GM19193 (cell line): ENCODE measurements around the gene ITGB3.

ENCODE experiments used
- POLR2A ChIP-seq: IDR thresholded peaks from 4 replicates; pipeline ENCODE4 v1.6.1; 2011; ENCODE audit not compliant: insufficient read depth, insufficient read length; ENCODE audit errors: extremely low read depth

Gene ITGB3

DNA sequence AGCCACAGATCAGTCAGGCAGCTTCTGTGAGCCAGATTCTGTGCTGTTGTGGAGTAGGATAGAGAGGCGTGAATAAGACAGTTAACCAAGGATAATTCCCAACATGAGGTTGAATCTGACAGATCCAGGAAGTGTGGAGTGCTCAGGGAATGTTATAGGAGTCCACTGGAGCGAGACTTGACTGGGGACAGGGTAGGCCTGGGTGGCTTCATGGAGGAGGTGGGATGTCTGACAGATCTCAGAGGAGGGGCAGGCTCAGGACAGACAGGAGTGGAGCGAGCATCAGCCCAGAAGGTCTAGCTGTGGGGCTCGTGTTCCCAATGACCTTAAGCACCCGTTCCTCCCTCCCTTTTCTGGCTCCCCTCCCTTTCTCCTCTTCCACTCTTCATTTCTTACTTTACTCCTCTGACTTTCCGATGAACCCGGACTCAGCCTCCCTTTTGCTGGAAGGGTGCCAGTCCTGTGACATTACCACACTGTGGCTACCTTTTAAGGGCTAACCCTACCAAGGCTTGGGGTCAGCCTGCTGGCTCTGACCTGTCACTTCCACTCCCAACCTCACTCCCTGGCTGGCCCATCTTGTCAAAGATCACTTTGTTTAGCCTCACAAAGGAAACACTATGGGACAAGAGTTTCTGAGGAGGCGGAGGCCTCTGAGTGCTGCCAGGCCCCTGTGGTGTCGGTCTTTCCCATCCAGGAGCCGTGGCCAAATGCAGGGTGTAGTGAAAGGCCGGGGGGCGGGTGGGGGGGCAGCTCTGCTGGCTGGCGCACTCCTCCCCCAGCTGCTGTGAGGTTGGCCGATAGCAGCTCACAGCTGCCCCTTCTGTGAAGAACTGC is 41.6 kb downstream of the ITGB3 start:
- no peak for TF ChIP-seq POLR2A

DNA sequence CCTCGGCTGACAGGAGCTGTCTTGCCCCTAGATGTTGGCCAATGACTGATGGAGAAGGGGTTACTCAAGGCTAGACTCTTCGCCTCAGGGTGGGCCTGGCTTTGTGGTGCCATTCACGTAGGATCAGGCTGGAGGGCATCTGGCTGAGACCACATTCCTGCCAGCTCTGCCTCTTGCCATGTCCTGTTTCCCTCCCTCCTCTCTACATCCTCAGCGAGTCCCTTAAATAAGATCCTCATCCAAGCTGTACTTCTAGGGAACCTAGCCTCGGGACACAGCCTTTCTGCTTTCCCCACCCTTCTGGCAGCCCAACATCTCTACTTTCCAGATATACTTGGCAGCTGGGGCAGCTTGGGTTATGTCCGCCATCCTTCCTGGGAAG is 42.2 kb downstream of the ITGB3 start:
- no peak for TF ChIP-seq POLR2A

DNA sequence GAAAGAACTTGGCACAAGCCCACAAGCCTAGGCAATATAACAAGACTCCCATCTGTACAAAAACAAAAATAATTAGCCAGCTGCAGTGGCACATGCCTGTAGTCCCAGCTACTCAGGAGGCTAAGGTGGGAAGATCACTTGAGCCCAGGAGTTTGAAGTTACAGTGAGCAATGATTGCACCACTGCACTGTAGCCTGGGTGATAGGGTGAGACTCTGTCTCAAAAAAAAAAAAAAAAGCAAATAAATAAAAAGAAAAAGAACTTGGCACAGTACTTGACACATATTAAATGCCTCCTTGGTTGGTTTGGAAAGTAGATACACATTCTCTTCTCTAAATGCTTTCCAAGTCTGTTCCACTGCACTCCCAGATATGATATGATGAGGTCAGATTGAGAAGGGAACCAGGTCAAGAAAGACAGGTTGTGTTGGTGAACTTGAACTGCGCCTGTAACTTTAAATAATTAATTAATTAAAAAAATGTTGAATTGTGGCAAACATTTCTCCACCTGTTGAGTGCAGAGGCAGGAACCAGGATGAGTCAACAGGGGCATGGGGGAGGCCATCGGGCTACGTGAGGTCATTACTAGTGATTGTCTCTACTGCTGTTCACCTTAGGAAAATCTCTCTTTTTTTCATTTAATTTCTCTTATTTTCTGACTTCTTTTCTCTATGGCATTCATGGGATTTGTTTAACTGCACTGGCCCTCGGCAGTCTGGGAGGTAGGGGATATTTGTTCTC is 44.2 kb downstream of the ITGB3 start:
- no peak for TF ChIP-seq POLR2A

DNA sequence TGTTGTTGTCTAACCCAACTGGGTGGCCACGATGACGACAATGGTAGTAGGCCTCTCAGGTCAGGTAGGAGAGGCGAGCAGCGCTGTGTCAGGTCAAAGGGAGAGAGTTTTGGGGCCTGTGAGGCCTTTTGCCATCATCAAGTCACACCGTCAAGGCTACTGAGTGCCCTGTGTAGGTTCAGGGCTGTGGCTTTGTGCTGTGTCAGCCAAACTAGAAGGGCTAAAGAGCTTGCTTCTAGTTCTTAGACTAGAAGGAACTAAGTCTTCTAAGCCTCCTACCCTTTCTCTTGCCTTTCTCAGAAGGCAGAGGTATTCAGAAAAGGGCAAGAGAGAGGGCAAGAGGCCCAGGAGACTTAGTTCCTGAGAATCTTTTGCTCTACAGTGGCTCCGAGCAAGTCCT is 45.1 kb downstream of the ITGB3 start:
- no peak for TF ChIP-seq POLR2A

DNA sequence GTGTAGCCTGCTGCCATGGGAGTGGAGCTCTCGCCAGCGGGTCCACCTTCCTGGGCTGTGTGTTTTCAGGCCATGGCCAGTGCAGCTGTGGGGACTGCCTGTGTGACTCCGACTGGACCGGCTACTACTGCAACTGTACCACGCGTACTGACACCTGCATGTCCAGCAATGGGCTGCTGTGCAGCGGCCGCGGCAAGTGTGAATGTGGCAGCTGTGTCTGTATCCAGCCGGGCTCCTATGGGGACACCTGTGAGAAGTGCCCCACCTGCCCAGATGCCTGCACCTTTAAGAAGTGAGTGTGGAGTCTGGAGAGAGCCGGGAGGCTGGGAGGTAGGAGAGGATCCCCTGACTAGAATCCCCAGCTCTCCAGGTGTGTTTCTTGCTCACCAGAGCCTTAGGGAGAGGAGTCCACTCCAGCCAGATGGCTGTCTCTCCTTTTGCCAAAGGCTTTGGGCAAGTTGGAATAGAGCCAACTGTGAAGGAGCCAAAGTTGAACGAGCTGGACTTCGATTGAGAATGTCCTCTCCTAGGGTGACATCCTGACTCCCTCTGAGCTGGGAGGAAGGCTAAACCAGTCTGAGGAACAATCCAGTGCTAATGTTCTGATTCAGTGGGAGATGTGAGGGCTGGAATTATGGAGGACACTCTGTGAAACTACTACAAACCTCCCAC is 45.7 kb downstream of the ITGB3 start:
- TF ChIP-seq POLR2A = no peak

DNA sequence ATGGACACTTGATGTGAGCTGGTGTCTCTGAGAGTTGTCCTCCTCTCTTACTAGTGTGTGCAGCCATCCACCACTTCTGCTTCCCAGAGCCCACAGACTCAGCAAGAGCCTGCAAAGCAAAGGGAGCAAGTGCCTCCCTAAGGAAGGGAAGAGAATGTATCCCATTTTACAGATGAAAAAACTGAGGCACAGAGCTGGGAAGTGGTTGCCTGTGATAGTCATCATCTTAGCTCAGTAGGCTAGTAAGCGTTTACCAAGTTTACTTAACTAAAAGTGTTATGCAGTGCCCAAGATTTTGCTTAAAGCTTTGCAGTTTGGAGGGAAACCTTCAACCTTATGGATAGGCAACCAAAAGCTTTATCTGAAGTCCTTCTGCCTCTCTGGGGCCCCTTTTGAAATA is 47.1 kb downstream of the ITGB3 start:
- TF ChIP-seq POLR2A = no peak

DNA sequence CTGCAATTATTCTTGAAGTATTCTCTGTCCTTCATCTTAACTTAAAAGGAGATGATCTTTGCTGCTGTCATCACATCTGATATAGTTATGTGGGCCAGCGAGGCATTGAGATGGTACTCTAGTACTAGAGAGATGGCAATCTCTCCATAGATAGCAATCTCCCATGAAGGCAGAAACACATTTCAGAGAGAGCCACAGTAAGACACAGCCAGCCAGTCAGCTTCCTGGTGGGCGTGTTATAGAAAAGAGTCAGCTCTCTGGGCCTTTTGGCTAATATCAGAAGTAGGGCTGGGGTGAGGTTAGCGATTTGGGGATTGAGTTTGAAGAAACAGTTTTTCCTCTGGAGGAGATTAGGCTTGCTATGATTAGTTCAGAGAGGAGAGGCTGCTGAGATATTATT is 47.5 kb downstream of the ITGB3 start:
- TF ChIP-seq POLR2A = no peak

DNA sequence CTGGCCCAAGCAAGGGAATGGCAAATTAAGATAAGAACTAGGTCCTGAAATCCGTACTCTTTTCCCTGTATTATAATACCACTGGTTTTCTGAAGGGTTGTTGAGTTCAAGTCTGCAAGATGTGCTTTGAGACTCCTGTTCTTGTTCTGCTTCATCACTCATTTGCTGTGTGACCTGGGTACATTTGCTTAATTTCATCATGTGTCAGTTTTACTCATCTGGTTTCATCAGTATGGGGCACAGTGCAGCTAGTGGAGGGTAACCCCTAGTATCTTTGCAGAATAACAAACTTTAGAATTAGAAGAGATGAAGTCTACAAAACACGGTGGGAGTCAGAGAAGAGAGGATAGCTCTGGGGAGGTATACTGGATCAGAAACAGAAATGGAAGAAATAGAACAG is 48.2 kb downstream of the ITGB3 start:
- TF ChIP-seq POLR2A = no peak

DNA sequence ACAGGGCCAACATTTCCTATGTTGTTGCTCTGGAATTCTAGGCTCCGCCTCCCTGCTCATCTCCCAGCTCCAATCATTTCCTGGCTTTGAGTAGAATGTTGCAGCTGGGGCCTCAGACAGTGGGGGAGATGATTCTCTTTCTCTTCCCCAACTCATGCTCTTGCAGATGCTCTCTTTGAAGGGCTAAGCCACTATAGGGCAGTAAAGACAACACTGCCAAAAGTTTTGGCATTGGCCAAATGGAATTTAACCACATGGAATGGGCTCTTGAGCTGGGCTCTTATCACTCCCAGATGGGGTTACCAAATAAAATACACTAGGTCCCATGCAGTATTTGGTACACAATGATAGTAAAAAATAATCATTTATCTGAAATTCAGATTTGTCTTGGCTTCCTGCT is 50.6 kb downstream of the ITGB3 start:
- TF ChIP-seq POLR2A = no peak

DNA sequence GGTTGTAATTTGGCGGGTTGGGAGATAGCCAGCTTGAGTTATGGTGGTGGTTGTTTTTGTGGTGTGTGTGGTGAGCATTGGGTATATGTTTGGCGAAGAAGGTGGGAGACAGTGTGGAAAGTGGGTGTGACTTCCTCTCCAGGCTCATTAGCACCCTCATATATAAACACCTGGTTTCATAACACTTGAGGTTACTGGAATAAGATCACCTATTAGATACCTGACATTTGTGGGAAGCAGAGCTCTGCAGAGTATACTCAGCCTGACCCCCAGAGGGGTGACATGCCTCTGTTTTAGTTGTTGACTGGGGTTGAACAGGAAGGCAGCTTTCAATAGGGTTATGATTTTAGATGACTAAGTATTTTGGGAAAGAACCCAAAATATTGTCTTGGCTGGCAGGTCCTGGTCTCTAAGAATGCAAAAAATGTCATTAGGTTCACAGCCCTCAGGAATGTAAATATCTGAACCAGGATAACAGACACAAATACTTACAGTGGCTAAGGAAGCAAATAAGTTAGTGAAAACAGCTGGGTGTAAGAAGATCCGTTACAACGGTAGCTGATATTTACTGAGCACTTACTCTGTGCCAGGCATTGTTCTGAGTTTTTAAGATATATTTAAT is 51.8 kb downstream of the ITGB3 start:
- TF ChIP-seq POLR2A = no peak

DNA sequence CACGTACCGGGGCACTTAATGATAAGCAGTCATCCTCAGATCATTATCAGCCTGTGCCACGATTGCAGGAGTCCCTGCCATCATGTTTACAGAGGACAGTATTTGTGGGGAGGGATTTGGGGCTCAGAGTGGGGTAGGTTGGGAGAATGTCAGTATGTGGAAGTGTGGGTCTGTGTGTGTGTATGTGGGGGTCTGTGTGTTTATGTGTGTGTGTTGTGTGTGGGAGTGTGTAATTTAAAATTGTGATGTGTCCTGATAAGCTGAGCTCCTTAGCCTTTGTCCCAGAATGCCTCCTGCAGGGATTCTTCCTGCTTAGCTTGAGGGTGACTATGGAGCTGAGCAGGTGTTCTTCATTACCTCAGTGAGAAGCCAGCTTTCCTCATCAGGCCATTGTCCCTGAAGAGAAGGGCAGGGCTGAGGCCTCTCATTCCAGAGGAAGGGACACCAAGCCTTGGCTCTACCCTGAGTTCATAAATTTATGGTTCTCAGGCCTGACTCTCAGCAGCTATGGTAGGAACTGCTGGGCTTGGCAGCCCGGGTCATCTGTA is 56.6 kb downstream of the ITGB3 start:
- TF ChIP-seq POLR2A = no peak

DNA sequence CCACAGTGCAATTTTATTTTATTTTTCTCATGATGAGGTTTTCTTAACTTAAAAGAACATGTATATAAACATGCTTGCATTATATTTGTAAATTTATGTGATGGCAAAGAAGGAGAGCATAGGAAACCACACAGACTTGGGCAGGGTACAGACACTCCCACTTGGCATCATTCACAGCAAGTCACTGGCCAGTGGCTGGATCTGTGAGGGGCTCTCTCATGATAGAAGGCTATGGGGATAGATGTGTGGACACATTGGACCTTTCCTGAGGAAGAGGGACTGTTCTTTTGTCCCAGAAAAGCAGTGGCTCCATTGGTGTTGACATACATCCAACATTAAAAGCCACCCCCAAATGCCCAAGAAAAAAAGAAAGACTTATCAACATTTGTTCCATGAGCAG is 57.8 kb downstream of the ITGB3 start:
- TF ChIP-seq POLR2A = no peak

DNA sequence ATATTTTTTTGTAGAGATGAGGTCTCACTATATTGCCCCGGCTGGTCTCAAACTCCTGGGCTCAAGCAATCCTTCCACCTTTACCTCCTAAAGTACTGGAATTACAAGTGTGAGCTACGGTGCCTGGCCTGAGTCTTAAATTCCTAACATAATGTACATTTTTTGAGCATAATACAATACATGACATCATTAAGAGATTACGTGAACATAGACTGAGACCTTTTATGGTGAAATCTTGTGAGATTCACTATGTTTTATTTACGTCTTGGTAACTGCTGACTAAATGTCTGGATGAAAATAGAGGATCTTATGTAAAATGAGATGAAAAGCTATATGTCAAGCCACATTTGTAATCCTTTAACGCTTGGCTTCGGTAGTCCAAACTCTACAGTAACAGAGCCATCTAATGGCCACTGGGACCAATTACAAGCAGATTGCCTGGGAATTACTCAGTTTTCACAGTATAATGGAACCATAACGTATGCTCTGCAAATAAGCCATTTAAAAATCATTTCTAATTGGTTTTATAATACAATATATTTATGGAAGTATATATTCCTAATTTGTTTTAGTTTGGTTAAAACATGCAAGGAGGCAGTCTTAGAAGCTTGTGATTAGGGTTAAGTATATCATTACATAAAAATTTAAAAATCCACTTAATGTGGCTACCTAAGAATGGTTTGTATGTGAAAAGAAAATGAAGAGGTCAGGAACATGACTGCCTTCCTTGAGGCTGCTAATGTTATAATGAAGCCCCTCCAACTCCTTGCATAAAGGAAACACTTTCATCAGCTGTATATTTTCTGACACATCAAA is 62.0 kb downstream of the ITGB3 start:
- no peak for TF ChIP-seq POLR2A

DNA sequence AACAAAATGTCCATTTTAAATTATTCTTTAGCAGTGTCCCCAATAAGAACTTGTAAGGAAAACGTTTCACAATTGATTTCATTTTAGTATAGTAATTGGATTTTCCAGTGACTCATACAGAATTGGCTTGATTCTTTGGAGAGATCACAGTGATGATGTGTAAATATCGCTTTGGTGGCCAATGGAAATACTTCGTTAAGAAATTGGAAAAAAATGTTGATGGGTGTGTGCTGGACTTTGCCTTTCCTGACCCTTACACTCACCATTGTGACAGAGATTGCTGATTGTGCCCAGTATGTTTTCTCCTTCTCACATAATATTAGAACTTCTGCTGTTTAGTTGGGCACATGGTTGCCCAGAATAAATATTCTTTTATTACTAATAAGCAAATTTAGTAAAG is 62.7 kb downstream of the ITGB3 start:
- TF ChIP-seq POLR2A = no peak
